GM10847 (cell line): Measurements from ENCODE around the gene MCOLN1.

Experiments used
- POLR2A ChIP-seq: IDR thresholded peaks from 2 replicates; pipeline ENCODE4 v1.6.1; 2011; ENCODE audit not compliant: insufficient read length; ENCODE audit errors: extremely low read depth

Gene MCOLN1

DNA sequence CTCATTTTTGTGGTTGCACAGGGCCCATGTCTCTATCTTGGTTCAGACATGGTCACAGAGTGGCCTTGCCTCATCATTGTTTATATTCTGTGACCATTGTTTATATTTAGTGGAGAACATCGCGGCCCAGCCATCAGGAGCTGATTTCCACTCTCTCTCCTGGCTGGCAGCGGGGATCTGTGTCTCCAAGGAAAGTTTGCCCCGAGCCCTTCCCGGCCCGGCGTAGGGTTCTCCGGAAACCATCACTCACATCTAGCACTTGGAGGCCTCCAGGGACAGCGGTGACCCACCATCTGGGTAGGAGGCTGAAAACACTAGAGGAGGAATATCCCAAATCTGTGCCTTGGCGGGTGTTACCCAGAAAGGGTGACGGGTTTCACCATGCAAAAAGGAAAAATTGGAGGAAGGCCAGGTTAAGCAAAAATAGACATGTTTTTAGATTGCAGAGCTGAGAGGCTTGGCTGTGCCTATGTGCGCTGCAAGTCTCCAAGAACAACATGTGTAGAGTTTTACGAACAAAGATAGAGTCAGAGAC lies 7.2 kb upstream of the MCOLN1 start:
- TF ChIP-seq POLR2A, result no peak

- TF ChIP-seq POLR2A, result no peak
These were observed 6.7 kb upstream of the MCOLN1 start, which contains the start of gene ZNF358 for GRCh38 chr19:7515645-7516151. TSS of gene ZNF358 (plus strand) at chr19:7516103. CDS start at chr19:7519243, 3,140 bp downstream.

DNA sequence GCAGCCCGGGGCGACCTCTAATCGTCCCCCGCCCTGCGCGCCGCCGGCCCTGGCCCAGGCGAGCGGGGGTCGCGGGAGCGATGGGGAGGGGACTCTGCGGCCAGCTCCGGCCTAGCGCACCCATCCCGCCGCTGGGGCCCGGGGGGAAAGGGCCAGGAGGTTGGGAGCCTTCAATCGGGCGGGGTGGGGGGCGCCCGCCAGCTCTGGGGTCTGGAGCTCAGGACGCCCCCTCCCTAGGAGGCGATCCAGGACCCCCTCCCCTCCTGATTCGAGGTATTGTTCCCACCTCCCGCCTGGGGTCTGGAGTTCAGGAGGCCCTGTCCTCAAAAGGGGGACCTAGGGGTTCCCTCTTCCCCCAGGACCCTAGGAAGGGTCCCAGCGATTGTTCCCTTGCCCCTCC lies 6.1 kb upstream of the MCOLN1 start:
- no peak for TF ChIP-seq POLR2A

DNA sequence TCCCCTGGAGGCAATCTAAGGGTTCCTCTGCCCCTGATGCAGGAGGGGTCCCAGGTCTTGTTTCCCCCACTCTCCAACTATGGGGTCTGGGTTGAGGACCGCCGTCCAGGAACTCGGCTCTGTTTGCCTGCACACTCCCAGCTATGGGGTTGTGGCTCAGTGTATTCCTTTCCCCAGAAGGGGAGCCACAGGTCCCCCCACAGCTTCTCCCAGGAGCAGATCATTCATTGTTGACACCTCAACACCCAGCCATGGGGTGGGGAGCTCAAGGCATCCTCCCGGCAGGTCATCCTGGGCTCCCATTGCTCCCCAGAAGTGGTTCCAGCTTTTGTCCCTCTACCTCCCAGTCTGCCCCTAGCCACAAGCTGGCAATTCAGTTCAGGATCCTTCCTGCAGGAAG lies 5.5 kb upstream of the MCOLN1 start:
- no peak for TF ChIP-seq POLR2A

GRCh38 chr19:7519361-7520130 lies 2.9 kb upstream of the MCOLN1 start:
- TF ChIP-seq POLR2A, result no peak

- TF ChIP-seq POLR2A, result no peak
These were observed 2.0 kb upstream of the MCOLN1 start for GRCh38 chr19:7520131-7521051.

- no peak for TF ChIP-seq POLR2A
These were observed 813 bp upstream of the MCOLN1 start for GRCh38 chr19:7521551-7522071.

DNA sequence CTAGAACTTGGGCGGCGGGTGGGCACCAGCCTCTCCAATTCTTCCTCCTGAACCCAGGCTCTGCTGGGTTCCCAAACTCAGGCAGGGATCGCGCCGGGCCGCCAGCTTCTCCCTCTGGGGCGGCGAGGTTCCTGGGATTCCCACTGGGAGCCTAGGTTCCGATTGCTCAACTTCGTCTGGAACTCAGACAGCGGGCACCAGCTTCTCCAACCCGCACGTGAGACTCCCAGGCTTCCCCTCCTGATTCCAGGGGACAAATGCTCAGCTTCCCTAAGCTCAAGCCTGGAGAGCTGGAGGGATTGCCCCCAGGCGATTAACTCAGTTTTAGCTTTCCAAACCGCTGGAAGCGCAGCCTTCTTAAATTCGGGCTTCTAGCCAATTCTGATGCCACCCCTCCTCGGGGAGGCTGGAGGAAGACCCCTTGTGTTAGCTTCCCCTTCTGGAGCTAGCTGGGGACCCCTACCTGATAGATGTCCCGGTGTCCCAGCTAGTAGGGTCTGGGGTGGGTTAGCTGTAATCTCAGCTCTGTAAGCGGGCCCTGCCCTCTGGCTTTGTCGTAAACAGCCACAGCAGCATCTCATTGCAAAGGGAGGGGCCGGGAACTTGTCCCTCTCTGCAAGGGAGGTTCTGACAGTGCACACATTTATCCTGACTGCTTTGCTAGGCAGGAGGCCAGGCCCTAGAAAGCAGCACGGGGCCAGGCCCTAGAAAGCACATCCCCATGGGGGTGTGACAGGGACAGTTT lies 671 bp downstream of the MCOLN1 start:
- no peak for TF ChIP-seq POLR2A

- TF ChIP-seq POLR2A, result no peak
These were observed 2.1 kb downstream of the MCOLN1 start for GRCh38 chr19:7524523-7524922.

DNA sequence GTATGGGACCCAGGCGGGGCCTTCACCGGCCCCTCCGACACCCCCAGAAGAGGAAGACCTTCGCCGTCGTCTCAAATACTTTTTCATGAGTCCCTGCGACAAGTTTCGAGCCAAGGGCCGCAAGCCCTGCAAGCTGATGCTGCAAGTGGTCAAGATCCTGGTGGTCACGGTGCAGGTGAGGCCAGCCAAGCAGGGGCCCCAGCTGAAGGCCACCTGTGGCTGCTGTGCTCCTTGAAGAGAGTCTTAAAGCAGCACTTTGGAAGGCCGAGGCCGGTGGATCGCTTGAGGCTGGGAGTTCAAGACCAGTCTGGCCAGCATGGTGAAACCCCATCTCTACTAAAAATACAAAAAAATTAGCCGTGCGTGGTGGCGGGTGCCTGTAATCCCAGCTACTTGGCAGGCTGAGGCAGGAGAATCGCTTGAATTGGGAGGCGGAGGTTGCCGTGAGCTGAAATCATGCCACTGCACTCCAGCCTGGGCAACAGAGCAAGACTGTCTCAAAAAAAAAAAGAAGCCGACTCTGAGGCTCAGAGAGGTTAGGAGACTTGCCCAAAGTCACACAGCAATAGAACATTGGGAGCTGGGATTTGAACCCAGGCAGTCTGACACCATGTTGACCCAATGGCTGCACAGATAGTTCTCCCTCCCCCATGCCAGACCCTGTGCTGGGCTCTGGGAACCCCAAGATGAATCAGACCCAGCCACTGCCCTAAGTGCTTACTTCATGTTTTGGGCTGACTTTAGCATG lies 2.7 kb downstream of the MCOLN1 start:
- no peak for TF ChIP-seq POLR2A

DNA sequence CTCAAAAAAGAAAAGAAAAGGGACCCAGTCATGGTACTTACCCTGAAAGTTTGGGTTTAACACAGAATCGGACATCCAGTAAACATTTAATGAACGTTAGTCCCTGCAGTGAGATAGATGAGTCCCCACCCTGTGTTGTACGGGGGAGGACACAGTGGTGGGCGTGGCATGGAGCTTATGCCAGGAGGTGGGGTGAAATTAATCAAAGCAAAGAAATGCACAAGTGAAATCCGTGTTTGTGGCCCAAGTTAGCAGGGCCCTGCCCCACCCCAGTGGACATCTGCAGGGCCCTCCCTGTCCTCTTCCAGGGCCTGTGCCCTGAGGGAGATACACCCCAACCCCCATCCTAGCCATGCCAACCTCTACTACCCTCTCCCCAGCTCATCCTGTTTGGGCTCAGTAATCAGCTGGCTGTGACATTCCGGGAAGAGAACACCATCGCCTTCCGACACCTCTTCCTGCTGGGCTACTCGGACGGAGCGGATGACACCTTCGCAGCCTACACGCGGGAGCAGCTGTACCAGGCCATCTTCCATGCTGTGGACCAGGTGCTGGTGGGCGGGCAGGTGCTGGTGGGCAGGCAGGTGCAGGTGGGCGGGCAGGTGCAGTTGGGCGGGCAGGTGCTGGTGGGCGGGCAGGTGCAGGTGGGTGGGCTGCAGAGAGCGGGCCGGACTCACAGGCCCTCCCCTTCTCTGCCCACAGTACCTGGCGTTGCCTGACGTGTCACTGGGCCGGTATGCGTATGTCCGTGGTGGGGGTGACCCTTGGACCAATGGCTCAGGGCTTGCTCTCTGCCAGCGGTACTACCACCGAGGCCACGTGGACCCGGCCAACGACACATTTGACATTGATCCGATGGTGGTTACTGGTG lies 3.9 kb downstream of the MCOLN1 start:
- TF ChIP-seq POLR2A, result no peak

- TF ChIP-seq POLR2A, result no peak
These were observed 5.2 kb downstream of the MCOLN1 start for GRCh38 chr19:7527516-7528191.

GRCh38 chr19:7528192-7528519 lies 5.7 kb downstream of the MCOLN1 start:
- TF ChIP-seq POLR2A, result no peak
